ENCODE data around the gene MYCBP2.

GRCh38 chr13:77250975-77251374, 75.9 kb downstream of the MYCBP2 start:
- TF ChIP-seq, protein P1, sequence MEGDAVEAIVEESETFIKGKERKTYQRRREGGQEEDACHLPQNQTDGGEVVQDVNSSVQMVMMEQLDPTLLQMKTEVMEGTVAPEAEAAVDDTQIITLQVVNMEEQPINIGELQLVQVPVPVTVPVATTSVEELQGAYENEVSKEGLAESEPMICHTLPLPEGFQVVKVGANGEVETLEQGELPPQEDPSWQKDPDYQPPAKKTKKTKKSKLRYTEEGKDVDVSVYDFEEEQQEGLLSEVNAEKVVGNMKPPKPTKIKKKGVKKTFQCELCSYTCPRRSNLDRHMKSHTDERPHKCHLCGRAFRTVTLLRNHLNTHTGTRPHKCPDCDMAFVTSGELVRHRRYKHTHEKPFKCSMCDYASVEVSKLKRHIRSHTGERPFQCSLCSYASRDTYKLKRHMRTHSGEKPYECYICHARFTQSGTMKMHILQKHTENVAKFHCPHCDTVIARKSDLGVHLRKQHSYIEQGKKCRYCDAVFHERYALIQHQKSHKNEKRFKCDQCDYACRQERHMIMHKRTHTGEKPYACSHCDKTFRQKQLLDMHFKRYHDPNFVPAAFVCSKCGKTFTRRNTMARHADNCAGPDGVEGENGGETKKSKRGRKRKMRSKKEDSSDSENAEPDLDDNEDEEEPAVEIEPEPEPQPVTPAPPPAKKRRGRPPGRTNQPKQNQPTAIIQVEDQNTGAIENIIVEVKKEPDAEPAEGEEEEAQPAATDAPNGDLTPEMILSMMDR (IDR thresholded peaks at IDR 0.05), result no peak
- no peak for TF ChIP-seq POLR2A (IDR thresholded peaks at IDR 0.05)
